Activated naive CD4-positive, alpha-beta T cell treated with Interleukin-2 at 50 U/mL for 16 hours (primary cell): ENCODE measurements around the gene CARD6.
"Not testable (repeated sequence)": the region's sequence is repeated elsewhere in the genome, so short reads cannot be mapped to it uniquely, and the experiment has no call there.

Experiments
- DNase-seq: peaks from one replicate; pipeline ENCODE4 v3.0.0-alpha.2; 2020

The CARD6 gene

GRCh38 chr5:40841068-40841805 lies at the start of gene CARD6:
Gene CARD6 (plus strand): TSS chr5:40841367. CDS start chr5:40841383, 16 bp downstream.
- DNase-seq: no peak

GRCh38 chr5:40791715-40792139 lies 49.4 kb upstream of the CARD6 start:
- no peak for DNase-seq

- not testable (repeated sequence) for DNase-seq
These were observed 48.5 kb upstream of the CARD6 start for GRCh38 chr5:40792691-40793090.

- not testable (repeated sequence) for DNase-seq
These were observed 46.8 kb upstream of the CARD6 start for GRCh38 chr5:40794340-40794739.

GRCh38 chr5:40794877-40795276 lies 46.3 kb upstream of the CARD6 start:
- DNase-seq: not testable (repeated sequence)

GRCh38 chr5:40796487-40796889 lies 44.7 kb upstream of the CARD6 start:
- no peak for DNase-seq

GRCh38 chr5:40797273-40798011 lies 43.7 kb upstream of the CARD6 start:
- DNase-seq: peak; percentile 78

GRCh38 chr5:40798012-40798800 lies 43.0 kb upstream of the CARD6 start, which contains the start of gene PRKAA1:
Gene PRKAA1 (minus strand): TSS chr5:40798374. CDS start chr5:40798189, 185 bp downstream.
- DNase-seq: peak; percentile 88

- DNase-seq: no peak
These were observed 42.4 kb upstream of the CARD6 start for GRCh38 chr5:40798801-40799210.

- DNase-seq: no peak
These were observed 41.9 kb upstream of the CARD6 start for GRCh38 chr5:40799258-40799657.

GRCh38 chr5:40801771-40802562 lies 39.2 kb upstream of the CARD6 start:
- no peak for DNase-seq

GRCh38 chr5:40812125-40812524 lies 29.0 kb upstream of the CARD6 start:
- no peak for DNase-seq

- DNase-seq: peak; percentile 34
These were observed 27.4 kb upstream of the CARD6 start for GRCh38 chr5:40813698-40814281.

- no peak for DNase-seq
These were observed 17.7 kb upstream of the CARD6 start for GRCh38 chr5:40823459-40823858.

GRCh38 chr5:40825461-40826043 lies 15.6 kb upstream of the CARD6 start:
- not testable (repeated sequence) for DNase-seq

- DNase-seq: no peak
These were observed 14.5 kb upstream of the CARD6 start for GRCh38 chr5:40826489-40827187.

- DNase-seq: no peak
These were observed 13.8 kb upstream of the CARD6 start for GRCh38 chr5:40827188-40827977.

GRCh38 chr5:40828021-40828631 lies 13.0 kb upstream of the CARD6 start:
- no peak for DNase-seq
